A549 (cell line): ENCODE data around the gene BLMH.

Experiments
- CEBPB ChIP-seq, 2 experiments: fragments of >200 bp in 1 of 2; sonication (Bioruptor Twin) in 1 of 2; formaldehyde crosslinking in 1 of 2; IDR thresholded peaks; 2 replicates each; pipeline ENCODE4 v1.6.1; 2012 to 2016
- CHD2 ChIP-seq: fragments of 150-350 bp; IDR thresholded peaks from 2 replicates; pipeline ENCODE4 v1.6.1; 2014; ENCODE audit warnings: low read length; ENCODE audit not compliant: partially characterized antibody
- EP300 ChIP-seq, 2 experiments: fragments of >200 bp; sonication (Bioruptor Twin); formaldehyde crosslinking; IDR thresholded peaks; 2 replicates in 1 of 2; 3 replicates in 1 of 2; pipeline ENCODE4 v1.6.1; 2016 to 2017
- ESRRA ChIP-seq: fragments of 150-350 bp; IDR thresholded peaks from 2 replicates; pipeline ENCODE4 v1.6.1; 2014; ENCODE audit warnings: mild to moderate bottlenecking, low read length, borderline replicate concordance
- MAFK ChIP-seq: fragments of 450-650 bp; IDR thresholded peaks from 2 replicates; pipeline ENCODE4 v1.6.1; 2014; ENCODE audit not compliant: partially characterized antibody
- NR3C1 ChIP-seq: fragments of >200 bp; sonication (Bioruptor Twin); formaldehyde crosslinking; IDR thresholded peaks from 3 replicates; pipeline ENCODE4 v1.6.1; 2017
- POLR2A ChIP-seq: IDR thresholded peaks from 2 replicates; pipeline ENCODE4 v1.6.1; 2012; ENCODE audit warnings: mild to moderate bottlenecking, low read length
- RCOR1 ChIP-seq: fragments of 150-350 bp; IDR thresholded peaks from 2 replicates; pipeline ENCODE4 v1.6.1; 2014; ENCODE audit warnings: antibody characterized with exemption, low read length, low read depth
- RFX5 ChIP-seq: fragments of 450-650 bp; IDR thresholded peaks from 2 replicates; pipeline ENCODE4 v1.7.1; 2014; ENCODE audit warnings: antibody characterized with exemption, mild to moderate bottlenecking, moderate library complexity
- TF ChIP-seq, protein P1 (sequence below): IDR thresholded peaks from 2 replicates; pipeline ENCODE4 v1.6.1; 2012
- TF ChIP-seq, protein P2 (sequence below): fragments of >200 bp; sonication (Bioruptor Twin); formaldehyde crosslinking; IDR thresholded peaks from 3 replicates; pipeline ENCODE4 v1.5.1; 2016
- TF ChIP-seq, protein P3 (sequence below): IDR thresholded peaks from 2 replicates; pipeline ENCODE4 v1.6.1; 2012
- TF ChIP-seq, protein P4 (sequence below): fragments of 250-450 bp; sonication (Bioruptor Pico); IDR thresholded peaks from 2 replicates; pipeline ENCODE4 v1.5.0; 2021; ENCODE audit warnings: mild to moderate bottlenecking, moderate library complexity, borderline replicate concordance
- TF ChIP-seq, protein P5 (sequence below): fragments of 450-650 bp; IDR thresholded peaks from 2 replicates; pipeline ENCODE4 v1.6.1; 2014; ENCODE audit warnings: antibody characterized with exemption

DNA sequence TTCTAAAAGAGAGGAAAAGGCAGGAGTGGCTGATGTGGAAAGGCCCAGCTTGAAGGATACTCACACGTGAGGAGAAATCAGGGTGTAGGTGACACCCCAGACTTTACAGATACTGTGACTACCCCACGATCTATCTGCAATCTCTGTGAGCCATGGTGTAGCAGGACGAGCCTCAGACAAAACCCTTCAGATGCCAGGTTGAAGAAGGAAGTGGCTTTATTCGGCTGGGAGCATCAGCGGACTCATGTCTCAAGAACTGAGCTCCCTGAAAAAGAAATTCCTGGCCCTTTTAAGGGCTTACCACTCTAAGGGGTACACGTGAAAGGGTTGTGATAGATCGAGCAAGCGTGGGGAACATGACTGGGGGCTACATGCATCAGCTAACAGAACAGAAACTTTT, 51.6 kb downstream of the BLMH start:
- TF ChIP-seq POLR2A (no peak), RCOR1 (no peak), RFX5 (no peak), CEBPB (IDR thresholded peaks at IDR 0.05) (no peak), MAFK (no peak), CHD2 (no peak), NR3C1 (no peak), ESRRA (no peak), EP300 (IDR thresholded peaks at IDR 0.05) (no peak)
- TF ChIP-seq, protein P1, sequence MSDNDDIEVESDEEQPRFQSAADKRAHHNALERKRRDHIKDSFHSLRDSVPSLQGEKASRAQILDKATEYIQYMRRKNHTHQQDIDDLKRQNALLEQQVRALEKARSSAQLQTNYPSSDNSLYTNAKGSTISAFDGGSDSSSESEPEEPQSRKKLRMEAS = no peak
- TF ChIP-seq, protein P2, sequence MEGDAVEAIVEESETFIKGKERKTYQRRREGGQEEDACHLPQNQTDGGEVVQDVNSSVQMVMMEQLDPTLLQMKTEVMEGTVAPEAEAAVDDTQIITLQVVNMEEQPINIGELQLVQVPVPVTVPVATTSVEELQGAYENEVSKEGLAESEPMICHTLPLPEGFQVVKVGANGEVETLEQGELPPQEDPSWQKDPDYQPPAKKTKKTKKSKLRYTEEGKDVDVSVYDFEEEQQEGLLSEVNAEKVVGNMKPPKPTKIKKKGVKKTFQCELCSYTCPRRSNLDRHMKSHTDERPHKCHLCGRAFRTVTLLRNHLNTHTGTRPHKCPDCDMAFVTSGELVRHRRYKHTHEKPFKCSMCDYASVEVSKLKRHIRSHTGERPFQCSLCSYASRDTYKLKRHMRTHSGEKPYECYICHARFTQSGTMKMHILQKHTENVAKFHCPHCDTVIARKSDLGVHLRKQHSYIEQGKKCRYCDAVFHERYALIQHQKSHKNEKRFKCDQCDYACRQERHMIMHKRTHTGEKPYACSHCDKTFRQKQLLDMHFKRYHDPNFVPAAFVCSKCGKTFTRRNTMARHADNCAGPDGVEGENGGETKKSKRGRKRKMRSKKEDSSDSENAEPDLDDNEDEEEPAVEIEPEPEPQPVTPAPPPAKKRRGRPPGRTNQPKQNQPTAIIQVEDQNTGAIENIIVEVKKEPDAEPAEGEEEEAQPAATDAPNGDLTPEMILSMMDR = no peak
- TF ChIP-seq, protein P3, sequence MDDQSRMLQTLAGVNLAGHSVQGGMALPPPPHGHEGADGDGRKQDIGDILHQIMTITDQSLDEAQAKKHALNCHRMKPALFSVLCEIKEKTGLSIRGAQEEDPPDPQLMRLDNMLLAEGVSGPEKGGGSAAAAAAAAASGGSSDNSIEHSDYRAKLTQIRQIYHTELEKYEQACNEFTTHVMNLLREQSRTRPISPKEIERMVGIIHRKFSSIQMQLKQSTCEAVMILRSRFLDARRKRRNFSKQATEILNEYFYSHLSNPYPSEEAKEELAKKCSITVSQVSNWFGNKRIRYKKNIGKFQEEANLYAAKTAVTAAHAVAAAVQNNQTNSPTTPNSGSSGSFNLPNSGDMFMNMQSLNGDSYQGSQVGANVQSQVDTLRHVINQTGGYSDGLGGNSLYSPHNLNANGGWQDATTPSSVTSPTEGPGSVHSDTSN = no peak
- TF ChIP-seq, protein P4, sequence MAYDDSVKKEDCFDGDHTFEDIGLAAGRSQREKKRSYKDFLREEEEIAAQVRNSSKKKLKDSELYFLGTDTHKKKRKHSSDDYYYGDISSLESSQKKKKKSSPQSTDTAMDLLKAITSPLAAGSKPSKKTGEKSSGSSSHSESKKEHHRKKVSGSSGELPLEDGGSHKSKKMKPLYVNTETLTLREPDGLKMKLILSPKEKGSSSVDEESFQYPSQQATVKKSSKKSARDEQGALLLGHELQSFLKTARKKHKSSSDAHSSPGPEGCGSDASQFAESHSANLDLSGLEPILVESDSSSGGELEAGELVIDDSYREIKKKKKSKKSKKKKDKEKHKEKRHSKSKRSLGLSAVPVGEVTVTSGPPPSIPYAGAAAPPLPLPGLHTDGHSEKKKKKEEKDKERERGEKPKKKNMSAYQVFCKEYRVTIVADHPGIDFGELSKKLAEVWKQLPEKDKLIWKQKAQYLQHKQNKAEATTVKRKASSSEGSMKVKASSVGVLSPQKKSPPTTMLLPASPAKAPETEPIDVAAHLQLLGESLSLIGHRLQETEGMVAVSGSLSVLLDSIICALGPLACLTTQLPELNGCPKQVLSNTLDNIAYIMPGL (CRISPR knock-in tag) = no peak
- TF ChIP-seq, protein P5, sequence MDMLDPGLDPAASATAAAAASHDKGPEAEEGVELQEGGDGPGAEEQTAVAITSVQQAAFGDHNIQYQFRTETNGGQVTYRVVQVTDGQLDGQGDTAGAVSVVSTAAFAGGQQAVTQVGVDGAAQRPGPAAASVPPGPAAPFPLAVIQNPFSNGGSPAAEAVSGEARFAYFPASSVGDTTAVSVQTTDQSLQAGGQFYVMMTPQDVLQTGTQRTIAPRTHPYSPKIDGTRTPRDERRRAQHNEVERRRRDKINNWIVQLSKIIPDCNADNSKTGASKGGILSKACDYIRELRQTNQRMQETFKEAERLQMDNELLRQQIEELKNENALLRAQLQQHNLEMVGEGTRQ = no peak
